ENCODE measurements around the gene SUPT5H. TPM values are rescaled to one million over a fixed set of nuclear protein-coding genes. Genes with fewer than 3 reads are reported as not detected.

The SUPT5H gene
- total RNA-seq, 1 experiment from 2014 or later = 59.9 TPM

- ATAC-seq (no peak), DNase-seq (no peak)
- POLR2A ChIA-PET (ENCODE audit: unreplicated experiment) = no interaction called here
- Histone ChIP-seq H3K36me3 (ENCODE audit: low read depth, low read length) (no peaks in the 10 kb centered on the region), H3K4me3 (ENCODE audit: low read length) (no peak overlapping the region), H3K9ac (ENCODE audit: low read length) (no peak overlapping the region), H3K4me2 (ENCODE audit: low read length) (no peak overlapping the region), H3K4me1 (ENCODE audit: insufficient read depth, low read length) (peaks cover 9% of the 10 kb centered on the region; the same call in 1 of the 2 replicates), H3K9me3 (ENCODE audit: low read length) (no peaks in the 10 kb centered on the region), H3F3A (ENCODE audit: low read length, unreplicated experiment) (no peaks in the 10 kb centered on the region), H3K9me2 (replicated peaks; ENCODE audit: low read length) (no peaks in the 10 kb centered on the region), H4K20me1 (ENCODE audit: low read length) (no peaks in the 10 kb centered on the region), H3K27ac (ENCODE audit: low read length) (no peak overlapping the region), H3K27me3 (ENCODE audit: low read length) (no peaks in the 10 kb centered on the region), H2AFZ (ENCODE audit: low read length) (no peak overlapping the region), H3K79me2 (ENCODE audit: low read length) (0 out of 2 replicates have a peak, but pooled peaks cover 6% of the 10 kb centered on the region)
- BruUV-seq (replicated peaks) = no TSS peak
- no peak for TF ChIP-seq EZH2phosphoT487 (IDR thresholded peaks at IDR 0.05; ENCODE audit: borderline replicate concordance, low read length)
- TF ChIP-seq EZH2 (IDR thresholded peaks at IDR 0.05; ENCODE audit: low read length, unreplicated experiment) = no peak
- TF ChIP-seq CTCF (conservative IDR thresholded peaks at IDR 0.05; ENCODE audit: low read depth, low read length) = no peak
- intact Hi-C loops (cut with micrococcal nuclease) = no loop called here
- CTCF ChIA-PET = no interaction called here
Measured at GRCh38 chr19:39508629-39509028, 63.2 kb downstream of the SUPT5H start.

- TF ChIP-seq EZH2 (IDR thresholded peaks at IDR 0.05; ENCODE audit: low read length, unreplicated experiment) (no peak), CTCF (conservative IDR thresholded peaks at IDR 0.05; ENCODE audit: low read depth, low read length) (no peak), EZH2phosphoT487 (IDR thresholded peaks at IDR 0.05; ENCODE audit: borderline replicate concordance, low read length) (no peak)
- H3K9me2 ChIP-seq (replicated peaks; ENCODE audit: low read length) = no peaks in the 10 kb centered on the region
- peaks cover 9% of the 10 kb centered on the region; the same call in 1 of the 2 replicates for H3K4me1 ChIP-seq (ENCODE audit: insufficient read depth, low read length)
- H3K9ac ChIP-seq (ENCODE audit: low read length) = no peak overlapping the region
- ATAC-seq (no peak), DNase-seq (no peak)
- H3F3A ChIP-seq (ENCODE audit: low read length, unreplicated experiment) = no peaks in the 10 kb centered on the region
- intact Hi-C loops (cut with micrococcal nuclease) = no loop called here
- H2AFZ ChIP-seq (ENCODE audit: low read length) = no peak overlapping the region
- no peak overlapping the region for H3K27ac ChIP-seq (ENCODE audit: low read length)
- no TSS peak for BruUV-seq (replicated peaks)
- H3K36me3 ChIP-seq (ENCODE audit: low read depth, low read length) = no peaks in the 10 kb centered on the region
- no peaks in the 10 kb centered on the region for H3K9me3 ChIP-seq (ENCODE audit: low read length)
- ChIA-PET CTCF (no interaction called here), POLR2A (ENCODE audit: unreplicated experiment) (no interaction called here)
- no peak overlapping the region for H3K4me2 ChIP-seq (ENCODE audit: low read length)
- H4K20me1 ChIP-seq (ENCODE audit: low read length) = no peaks in the 10 kb centered on the region
- no peak overlapping the region for H3K4me3 ChIP-seq (ENCODE audit: low read length)
- H3K79me2 ChIP-seq (ENCODE audit: low read length) = 0 out of 2 replicates have a peak, but pooled peaks cover 6% of the 10 kb centered on the region
- no peaks in the 10 kb centered on the region for H3K27me3 ChIP-seq (ENCODE audit: low read length)
Measured at GRCh38 chr19:39509233-39509632, 63.9 kb downstream of the SUPT5H start.

- H3K9me2 ChIP-seq (replicated peaks; ENCODE audit: low read length) = no peaks in the 10 kb centered on the region
- ChIA-PET CTCF (interaction anchor here (0.5 kb wide), 1 partner anchor 15 kb away, joined by 3 read pairs; no protein-coding TSS in a partner anchor), POLR2A (ENCODE audit: unreplicated experiment) (no interaction called here)
- H3K79me2 ChIP-seq (ENCODE audit: low read length) = 0 out of 2 replicates have a peak, but pooled peaks cover under 1% of the 10 kb centered on the region
- H3K27ac ChIP-seq (ENCODE audit: low read length) = no peak overlapping the region
- H3K4me3 ChIP-seq (ENCODE audit: low read length) = no peak overlapping the region
- no peak overlapping the region for H2AFZ ChIP-seq (ENCODE audit: low read length)
- H3K4me1 ChIP-seq (ENCODE audit: insufficient read depth, low read length) = peaks cover 3% of the 10 kb centered on the region; the same call in 1 of the 2 replicates
- H3F3A ChIP-seq (ENCODE audit: low read length, unreplicated experiment) = no peaks in the 10 kb centered on the region
- TF ChIP-seq EZH2 (IDR thresholded peaks at IDR 0.05; ENCODE audit: low read length, unreplicated experiment) = no peak
- TF ChIP-seq EZH2phosphoT487 (IDR thresholded peaks at IDR 0.05; ENCODE audit: borderline replicate concordance, low read length) = no peak
- TF ChIP-seq CTCF (conservative IDR thresholded peaks at IDR 0.05; ENCODE audit: low read depth, low read length) = no peak
- H3K27me3 ChIP-seq (ENCODE audit: low read length) = peaks cover 5% of the 10 kb centered on the region; the same call in 1 of the 2 replicates
- no peaks in the 10 kb centered on the region for H3K9me3 ChIP-seq (ENCODE audit: low read length)
- H4K20me1 ChIP-seq (ENCODE audit: low read length) = no peaks in the 10 kb centered on the region
- BruUV-seq (replicated peaks) = no TSS peak
- no peaks in the 10 kb centered on the region for H3K36me3 ChIP-seq (ENCODE audit: low read depth, low read length)
- no peak overlapping the region for H3K4me2 ChIP-seq (ENCODE audit: low read length)
- ATAC-seq = no peak
- intact Hi-C loops (cut with micrococcal nuclease) = no loop called here
- DNase-seq = no peak
- H3K9ac ChIP-seq (ENCODE audit: low read length) = no peak overlapping the region
Measured at GRCh38 chr19:39512988-39513387, 67.6 kb downstream of the SUPT5H start.
